H9 (cell line): ENCODE results near the gene RALGPS2. TPM values are rescaled to one million over a fixed set of nuclear protein-coding genes. Genes with fewer than 3 reads are reported as not detected.
A peak's percentile ranks its signal among the peaks of the same experiment; 100 is the strongest.

Experiments used
- DNase-seq: peaks from one replicate; pipeline ENCODE4 v3.0.0-alpha.2; 2017
- H2AFZ ChIP-seq: one replicate; pipeline ENCODE4 v1.6.1; 2013; ENCODE audit warnings: mild to moderate bottlenecking, low read length, control low read depth, moderate library complexity
- H2AK5ac ChIP-seq: 2 replicates; pipeline ENCODE4 v1.6.1; 2013; ENCODE audit warnings: low read length, control low read depth, mixed read lengths; ENCODE audit not compliant: insufficient read length
- H2BK120ac ChIP-seq: one replicate; pipeline ENCODE4 v1.6.1; 2013; ENCODE audit warnings: low read depth, mild to moderate bottlenecking, low read length, control low read depth, inconsistent platforms; ENCODE audit not compliant: poor library complexity, severe bottlenecking
- H2BK12ac ChIP-seq: 2 replicates; pipeline ENCODE4 v1.6.1; 2013; ENCODE audit warnings: low read length, control low read depth, mixed read lengths, low read depth; ENCODE audit not compliant: insufficient read length
- H2BK15ac ChIP-seq: 2 replicates; pipeline ENCODE4 v1.6.1; 2013; ENCODE audit warnings: low read depth, low read length, control low read depth
- H2BK20ac ChIP-seq: one replicate; pipeline ENCODE4 v1.6.1; 2013; ENCODE audit warnings: low read depth, mild to moderate bottlenecking, low read length, control low read depth, inconsistent platforms; ENCODE audit not compliant: poor library complexity, severe bottlenecking
- H2BK5ac ChIP-seq: 2 replicates; pipeline ENCODE4 v1.6.1; 2013; ENCODE audit warnings: low read length, control low read depth, mixed read lengths; ENCODE audit not compliant: insufficient read length
- H3K14ac ChIP-seq: 2 replicates; pipeline ENCODE4 v1.6.1; 2013; ENCODE audit warnings: low read length, control low read depth; ENCODE audit not compliant: insufficient read depth
- H3K18ac ChIP-seq: 2 replicates; pipeline ENCODE4 v1.6.1; 2013; ENCODE audit warnings: low read depth, mild to moderate bottlenecking, mixed read lengths, low read length, control low read depth; ENCODE audit not compliant: insufficient read length
- H3K23ac ChIP-seq: 2 replicates; pipeline ENCODE4 v1.6.1; 2013; ENCODE audit warnings: low read length, control low read depth, mixed read lengths, low read depth; ENCODE audit not compliant: insufficient read length
- H3K23me2 ChIP-seq: 2 replicates; pipeline ENCODE4 v1.6.1; 2013; ENCODE audit warnings: low read depth, mild to moderate bottlenecking, mixed read lengths, low read length, control low read depth; ENCODE audit not compliant: insufficient read length, poor library complexity, severe bottlenecking
- H3K27ac ChIP-seq: 2 replicates; pipeline ENCODE4 v1.5.1; 2013; ENCODE audit warnings: low read length, control low read depth, mixed read lengths, low read depth; ENCODE audit not compliant: insufficient read length
- H3K27me3 ChIP-seq: 2 replicates; pipeline ENCODE4 v1.6.1; 2013; ENCODE audit warnings: low read length, control low read depth, inconsistent platforms; ENCODE audit not compliant: insufficient read depth
- H3K4ac ChIP-seq: 2 replicates; pipeline ENCODE4 v1.6.1; 2013; ENCODE audit warnings: low read depth, mild to moderate bottlenecking, control low read depth, inconsistent platforms, low read length, moderate library complexity
- H3K4me1 ChIP-seq: 2 replicates; pipeline ENCODE4 v1.6.1; 2013; ENCODE audit warnings: low read length, control low read depth, inconsistent platforms; ENCODE audit not compliant: insufficient read depth
- H3K4me2 ChIP-seq: 2 replicates; pipeline ENCODE4 v1.6.1; 2013; ENCODE audit warnings: low read length, control low read depth, mixed read lengths; ENCODE audit not compliant: insufficient read length, insufficient read depth
- H3K56ac ChIP-seq: 2 replicates; pipeline ENCODE4 v1.6.1; 2013; ENCODE audit warnings: low read depth, mild to moderate bottlenecking, mixed read lengths, low read length, control low read depth; ENCODE audit not compliant: insufficient read length
- H3K79me1 ChIP-seq: 2 replicates; pipeline ENCODE4 v1.6.1; 2013; ENCODE audit warnings: low read depth, mild to moderate bottlenecking, moderate library complexity, low read length, control low read depth, inconsistent platforms; ENCODE audit not compliant: insufficient read depth, poor library complexity, severe bottlenecking
- H3K79me2 ChIP-seq: 2 replicates; pipeline ENCODE4 v1.6.1; 2013; ENCODE audit warnings: low read length, control low read depth, inconsistent platforms; ENCODE audit not compliant: insufficient read depth
- H3K9ac ChIP-seq: 2 replicates; pipeline ENCODE4 v1.6.1; 2013; ENCODE audit warnings: low read length, control low read depth, mixed read lengths; ENCODE audit not compliant: insufficient read length; ENCODE audit errors: extremely low read depth
- H3K9me3 ChIP-seq: one replicate; pipeline ENCODE4 v1.6.1; 2013; ENCODE audit warnings: low read depth, low read length, inconsistent platforms; ENCODE audit not compliant: control insufficient read depth
- H3T11ph ChIP-seq: one replicate; pipeline ENCODE4 v1.6.1; 2013; ENCODE audit warnings: mild to moderate bottlenecking, low read length, control low read depth, inconsistent platforms
- H4K20me1 ChIP-seq: one replicate; pipeline ENCODE4 v1.6.1; 2013; ENCODE audit not compliant: control insufficient read depth, insufficient read length, insufficient read depth
- H4K5ac ChIP-seq: 2 replicates; pipeline ENCODE4 v1.6.1; 2013; ENCODE audit warnings: low read depth, mild to moderate bottlenecking, mixed read lengths, low read length, control low read depth; ENCODE audit not compliant: insufficient read length
- H4K8ac ChIP-seq: replicated peaks from 2 replicates; pipeline ENCODE4 v1.6.1; 2013; ENCODE audit warnings: low read length, control low read depth, mixed read lengths, low read depth; ENCODE audit not compliant: insufficient read length
- H4K91ac ChIP-seq: 2 replicates; pipeline ENCODE4 v1.6.1; 2013; ENCODE audit warnings: low read depth, mild to moderate bottlenecking, moderate library complexity, mixed read lengths, low read length, control low read depth; ENCODE audit not compliant: insufficient read length
- H3K27ac Mint-ChIP-seq, 3 experiments: 2 replicates in 2 of 3; 3 replicates in 1 of 3; pipeline ENCODE4 v1.8.0; 2020 to 2021; ENCODE audit warnings: mixed read lengths in 3 of 3, mild to moderate bottlenecking in 1 of 3, moderate library complexity in 1 of 3
- H3K27me3 Mint-ChIP-seq: 2 replicates; pipeline ENCODE4 v1.8.0; 2021; ENCODE audit warnings: low read depth, mild to moderate bottlenecking, moderate library complexity, mixed read lengths
- H3K36me3 Mint-ChIP-seq, 3 experiments: 2 replicates in 2 of 3; 3 replicates in 1 of 3; pipeline ENCODE4 v1.8.0; 2020 to 2021; ENCODE audit warnings: low read depth in 3 of 3, mixed read lengths in 3 of 3; ENCODE audit not compliant: insufficient read depth in 1 of 3
- H3K4me1 Mint-ChIP-seq, 2 experiments: 2 replicates each; pipeline ENCODE4 v1.8.0; 2020; ENCODE audit warnings: mixed read lengths in 2 of 2
- H3K4me3 Mint-ChIP-seq, 2 experiments: 2 replicates in 1 of 2; 3 replicates in 1 of 2; pipeline ENCODE4 v1.8.0; 2020 to 2021; ENCODE audit warnings: mild to moderate bottlenecking in 2 of 2, mixed read lengths in 2 of 2, moderate library complexity in 1 of 2
- H3K9me3 Mint-ChIP-seq, 2 experiments: 2 replicates in 1 of 2; 3 replicates in 1 of 2; pipeline ENCODE4 v1.8.0; 2020; ENCODE audit warnings: mild to moderate bottlenecking in 2 of 2, mixed read lengths in 2 of 2, moderate library complexity in 1 of 2
- CTCF ChIP-seq: fragments of 200-600 bp; sonication (generic); conservative IDR thresholded peaks from 3 replicates; pipeline ENCODE4 v1.8.0; 2021; ENCODE audit warnings: antibody characterized with exemption, mild to moderate bottlenecking
- WGBS: extraction: QIAGEN DNeasy Blood & Tissue Kit; methylation state at CpG from one replicate; pipeline ENCODE4 v1.1.7; 2013; ENCODE audit warnings: missing lambda C conversion rate, low lambda C conversion rate, mixed read lengths; ENCODE audit not compliant: insufficient read length; ENCODE audit errors: extremely low coverage; 5-methylcytosine and 5-hydroxymethylcytosine counted together
- total RNA-seq: library from RNA; stranded (reverse); gene quantifications from 2 replicates; pipeline ENCODE4 v1.2.1, GENCODE V29; 2021

The RALGPS2 gene
- total RNA-seq, 1 experiment from 2014 or later: 32.6 TPM

DNA sequence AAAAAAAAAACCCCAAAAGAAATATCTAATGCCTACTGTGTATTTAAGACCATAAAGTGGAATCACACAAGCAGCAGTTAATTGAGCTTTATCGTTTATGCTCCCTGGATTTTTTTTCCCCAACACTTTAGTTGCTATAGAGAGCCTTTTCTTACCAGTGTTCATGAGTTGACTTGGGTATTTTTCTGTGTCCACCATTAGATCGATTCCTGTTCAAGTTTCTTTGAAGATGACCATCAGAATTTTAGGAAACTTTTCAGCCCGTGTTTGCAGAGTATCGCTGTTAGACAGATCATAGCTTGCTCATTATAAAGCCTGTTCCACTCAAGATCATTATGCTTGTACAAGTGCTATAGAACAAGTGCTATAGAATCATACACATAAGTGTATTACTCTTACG is 1.5 kb downstream of the RALGPS2 start:
- Histone ChIP-seq H4K20me1 (no peaks in the 10 kb centered on the region), H3K18ac (no peak overlapping the region), H3K9me3 (no peaks in the 10 kb centered on the region), H2AK5ac (no peak overlapping the region), H2BK5ac (no peak overlapping the region), H3K23me2 (peaks cover 4% of the 10 kb centered on the region), H3K23ac (no peak overlapping the region), H3K4me2 (peak overlapping the region; percentile 43), H3K9ac (no peak overlapping the region), H3K27me3 (no peaks in the 10 kb centered on the region), H2BK120ac (no peak overlapping the region), H3K4ac (no peak overlapping the region), H3K27ac (no peak overlapping the region), H4K8ac (no peak overlapping the region), H2AFZ (no peak overlapping the region), H3K14ac (no peak overlapping the region), H3K56ac (no peak overlapping the region), H4K5ac (no peak overlapping the region), H4K91ac (no peak overlapping the region), H2BK20ac (no peak overlapping the region), H2BK12ac (no peak overlapping the region), H3K79me1 (no peaks in the 10 kb centered on the region), H2BK15ac (no peak overlapping the region), H3K79me2 (no peaks in the 10 kb centered on the region; the same call in 1 of the 2 replicates), H3T11ph (no peak overlapping the region), H3K4me1 (no peaks in the 10 kb centered on the region; the same call in 1 of the 2 replicates)
- peak overlapping the region; percentile 89 to 90 for H3K4me3 Mint-ChIP-seq
- H3K36me3 Mint-ChIP-seq: peaks cover 0 to 14% (median 1%) of the 10 kb centered on the region in 3 experiments; a peak in 5 of 7 replicates
- H3K4me1 Mint-ChIP-seq: peaks cover 25 to 26% of the 10 kb centered on the region in 2 experiments
- WGBS: no CpG with 5 or more reads among the region's 5 CpGs
- peaks cover 5% of the 10 kb centered on the region; the same call in 1 of the 2 replicates for H3K27me3 Mint-ChIP-seq
- H3K27ac Mint-ChIP-seq: peak overlapping the region; percentile 63 to 98 (median 73); a peak in 5 of 7 replicates
- no peak for TF ChIP-seq CTCF
- DNase-seq: no peak
- peaks cover 0 to 2% of the 10 kb centered on the region in 2 experiments; a peak in 2 of 5 replicates for H3K9me3 Mint-ChIP-seq
